ENCODE results near the gene TCAIM.

GRCh38 chr3:44363591-44363990 lies 25.0 kb downstream of the TCAIM start:
- TF ChIP-seq FOXJ3 (CRISPR knock-in tag; IDR thresholded peaks at IDR 0.05) (no peak), CTCF (IDR thresholded peaks at IDR 0.05) (no peak), ELF1 (IDR thresholded peaks at IDR 0.05) (no peak), RFX5 (IDR thresholded peaks at IDR 0.05; ENCODE audit: low read length) (no peak), MAX (IDR thresholded peaks at IDR 0.05; ENCODE audit: low read depth) (no peak)

Data from SK-N-SH (cell line).